ENCODE data around the gene SLC9A3. TPM values are rescaled to one million over a fixed set of nuclear protein-coding genes. Genes with fewer than 3 reads are reported as not detected.

Gene SLC9A3
- total RNA-seq = 1 to 10 TPM; 1.6 to 2.2 TPM

- peaks cover 16% of the 10 kb centered on the region for H3K4me1 Mint-ChIP-seq
- peak within 1 kb of the TSS; percentile 49 for H3K4me3 Mint-ChIP-seq
- ATAC-seq (replicated peaks) = no peak
- peaks cover 7% of the 10 kb centered on the region for H3K36me3 Mint-ChIP-seq (ENCODE audit: low read depth)
- no peak within 1 kb of the TSS for H3K27ac Mint-ChIP-seq
- no peaks in the 10 kb centered on the region for H3K9me3 Mint-ChIP-seq
- H3K27me3 Mint-ChIP-seq = peaks cover 38% of the 10 kb centered on the region
These were observed at the start of gene SLC9A3 for GRCh38 chr5:524234-524972. Gene SLC9A3 (minus strand): TSS chr5:524449.

- peaks cover 12% of the 10 kb centered on the region for H3K9me3 Mint-ChIP-seq
- H3K4me1 Mint-ChIP-seq = no peaks in the 10 kb centered on the region
- no peak overlapping the region for H3K4me3 Mint-ChIP-seq
- no peaks in the 10 kb centered on the region for H3K36me3 Mint-ChIP-seq (ENCODE audit: low read depth)
- H3K27ac Mint-ChIP-seq = no peak overlapping the region
- H3K27me3 Mint-ChIP-seq = peaks cover 32% of the 10 kb centered on the region
- no peak for ATAC-seq (replicated peaks)
These were observed 49.7 kb upstream of the SLC9A3 start for GRCh38 chr5:573976-574375.

- no peaks in the 10 kb centered on the region for H3K4me1 Mint-ChIP-seq
- H3K27me3 Mint-ChIP-seq = peaks cover 30% of the 10 kb centered on the region
- H3K4me3 Mint-ChIP-seq = no peak overlapping the region
- no peaks in the 10 kb centered on the region for H3K36me3 Mint-ChIP-seq (ENCODE audit: low read depth)
- ATAC-seq (replicated peaks) = no peak
- H3K9me3 Mint-ChIP-seq = peaks cover 12% of the 10 kb centered on the region
- H3K27ac Mint-ChIP-seq = no peak overlapping the region
These were observed 49.0 kb upstream of the SLC9A3 start for GRCh38 chr5:573206-573605.

GRCh38 chr5:572398-573019 is 48.3 kb upstream of the SLC9A3 start:
- H3K27ac Mint-ChIP-seq = no peak overlapping the region
- H3K4me3 Mint-ChIP-seq = no peak overlapping the region
- H3K36me3 Mint-ChIP-seq (ENCODE audit: low read depth) = no peaks in the 10 kb centered on the region
- no peak for ATAC-seq (replicated peaks)
- peaks cover 25% of the 10 kb centered on the region for H3K27me3 Mint-ChIP-seq
- H3K4me1 Mint-ChIP-seq = no peaks in the 10 kb centered on the region
- peaks cover 12% of the 10 kb centered on the region for H3K9me3 Mint-ChIP-seq

GRCh38 chr5:571791-572190 is 47.5 kb upstream of the SLC9A3 start:
- H3K27me3 Mint-ChIP-seq = peaks cover 30% of the 10 kb centered on the region

GRCh38 chr5:570886-571285 is 46.6 kb upstream of the SLC9A3 start:
- H3K9me3 Mint-ChIP-seq = peaks cover 11% of the 10 kb centered on the region
- H3K4me3 Mint-ChIP-seq = no peak overlapping the region
- H3K27ac Mint-ChIP-seq = no peak overlapping the region
- no peaks in the 10 kb centered on the region for H3K36me3 Mint-ChIP-seq (ENCODE audit: low read depth)
- ATAC-seq (replicated peaks) = no peak
- no peaks in the 10 kb centered on the region for H3K4me1 Mint-ChIP-seq
- H3K27me3 Mint-ChIP-seq = peaks cover 28% of the 10 kb centered on the region

More at GRCh38 chr5:571791-572190, 47.5 kb upstream of the SLC9A3 start:
- Mint-ChIP-seq H3K27ac (no peak overlapping the region), H3K36me3 (ENCODE audit: low read depth) (no peaks in the 10 kb centered on the region), H3K4me1 (no peaks in the 10 kb centered on the region), H3K9me3 (peaks cover 12% of the 10 kb centered on the region), H3K4me3 (no peak overlapping the region)
- no peak for ATAC-seq (replicated peaks)

GRCh38 chr5:570446-570845 is 46.2 kb upstream of the SLC9A3 start:
- H3K36me3 Mint-ChIP-seq (ENCODE audit: low read depth) = no peaks in the 10 kb centered on the region
- ATAC-seq (replicated peaks) = no peak
- peaks cover 7% of the 10 kb centered on the region for H3K9me3 Mint-ChIP-seq
- H3K27ac Mint-ChIP-seq = no peak overlapping the region
- peaks cover 24% of the 10 kb centered on the region for H3K27me3 Mint-ChIP-seq
- no peak overlapping the region for H3K4me3 Mint-ChIP-seq
- no peaks in the 10 kb centered on the region for H3K4me1 Mint-ChIP-seq

GRCh38 chr5:569868-570361 is 45.7 kb upstream of the SLC9A3 start:
- no peak for ATAC-seq (replicated peaks)
- no peak overlapping the region for H3K27ac Mint-ChIP-seq

DNA sequence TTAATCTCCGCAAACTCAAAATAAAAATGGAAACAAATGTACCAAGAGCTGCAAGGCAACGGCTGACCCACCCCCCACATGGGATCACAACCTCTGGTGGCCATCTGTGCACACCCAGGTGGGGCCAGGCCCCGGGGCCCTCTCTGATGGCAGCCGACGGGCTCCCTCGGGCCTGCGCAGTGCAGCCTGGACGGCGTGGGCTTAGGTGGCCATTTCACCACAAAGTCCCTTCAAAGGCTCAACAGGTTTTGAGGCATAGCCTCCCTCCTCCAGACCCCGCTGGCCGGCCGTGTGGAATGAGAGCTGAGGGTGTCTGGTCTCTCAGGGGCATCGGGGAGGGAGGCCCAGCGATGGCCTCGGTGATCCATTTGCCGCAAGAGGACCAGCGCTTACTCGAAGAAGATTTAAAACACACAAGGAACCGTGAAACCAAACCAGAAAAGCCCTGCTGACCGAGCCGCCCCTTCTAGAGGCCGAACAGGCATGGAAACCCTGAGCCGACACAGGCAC is 45.2 kb upstream of the SLC9A3 start:
- ATAC-seq (replicated peaks) = no peak
- H3K36me3 Mint-ChIP-seq (ENCODE audit: low read depth) = no peaks in the 10 kb centered on the region
- H3K9me3 Mint-ChIP-seq = no peaks in the 10 kb centered on the region
- H3K27ac Mint-ChIP-seq = no peak overlapping the region
- H3K4me1 Mint-ChIP-seq = no peaks in the 10 kb centered on the region
- peaks cover 15% of the 10 kb centered on the region for H3K27me3 Mint-ChIP-seq
- no peak overlapping the region for H3K4me3 Mint-ChIP-seq

More at GRCh38 chr5:569868-570361, 45.7 kb upstream of the SLC9A3 start:
- Mint-ChIP-seq H3K4me3 (no peak overlapping the region), H3K4me1 (no peaks in the 10 kb centered on the region), H3K27me3 (peaks cover 19% of the 10 kb centered on the region), H3K9me3 (peaks cover 1% of the 10 kb centered on the region), H3K36me3 (ENCODE audit: low read depth) (no peaks in the 10 kb centered on the region)

GRCh38 chr5:568809-569208 is 44.6 kb upstream of the SLC9A3 start:
- no peak for ATAC-seq (replicated peaks)
- no peak overlapping the region for H3K27ac Mint-ChIP-seq
- H3K4me3 Mint-ChIP-seq = no peak overlapping the region
- H3K36me3 Mint-ChIP-seq (ENCODE audit: low read depth) = no peaks in the 10 kb centered on the region
- H3K9me3 Mint-ChIP-seq = no peaks in the 10 kb centered on the region
- no peaks in the 10 kb centered on the region for H3K4me1 Mint-ChIP-seq
- H3K27me3 Mint-ChIP-seq = peaks cover 14% of the 10 kb centered on the region

DNA sequence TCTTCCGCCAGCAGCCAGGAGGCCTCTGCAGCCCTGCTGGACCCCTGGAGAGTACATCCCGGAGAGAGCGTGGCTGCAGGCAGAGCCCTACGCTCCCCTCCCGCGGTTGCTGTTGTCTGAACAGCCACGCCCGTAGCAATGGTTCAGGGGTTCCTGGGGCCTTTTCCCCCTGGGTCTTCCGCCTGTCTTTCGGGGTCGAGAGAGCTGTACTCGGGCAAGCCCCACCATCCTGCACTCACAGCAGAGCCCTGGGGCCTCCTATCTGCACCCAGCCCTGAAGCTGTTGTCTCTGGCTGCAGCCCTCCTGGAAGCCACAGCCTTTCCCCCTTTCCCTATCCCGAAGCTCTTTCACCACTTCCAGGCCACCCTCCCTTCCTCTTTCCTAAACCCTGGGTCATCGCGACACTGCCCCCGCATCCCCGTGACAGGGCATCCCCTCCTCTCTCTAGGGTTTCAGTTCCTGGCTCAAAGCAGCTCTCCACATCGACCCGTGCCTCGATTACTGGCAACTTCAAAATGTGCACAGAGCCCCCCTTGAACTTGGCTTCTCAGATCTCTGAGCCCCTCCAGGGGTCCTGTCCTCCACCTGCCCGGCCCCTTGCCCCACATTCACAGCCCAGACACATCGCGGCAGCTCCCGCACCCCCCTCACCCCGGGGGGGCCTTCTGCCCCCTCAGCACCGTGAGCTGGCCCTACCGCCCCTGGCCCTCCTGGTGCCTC is 44.0 kb upstream of the SLC9A3 start:
- peaks cover 14% of the 10 kb centered on the region for H3K27me3 Mint-ChIP-seq
- ATAC-seq (replicated peaks) = no peak
- no peaks in the 10 kb centered on the region for H3K4me1 Mint-ChIP-seq
- H3K36me3 Mint-ChIP-seq (ENCODE audit: low read depth) = no peaks in the 10 kb centered on the region
- no peak overlapping the region for H3K27ac Mint-ChIP-seq
- no peak overlapping the region for H3K4me3 Mint-ChIP-seq
- H3K9me3 Mint-ChIP-seq = no peaks in the 10 kb centered on the region

GRCh38 chr5:567664-568060 is 43.4 kb upstream of the SLC9A3 start:
- Mint-ChIP-seq H3K4me1 (no peaks in the 10 kb centered on the region), H3K27me3 (peaks cover 14% of the 10 kb centered on the region), H3K9me3 (no peaks in the 10 kb centered on the region), H3K4me3 (no peak overlapping the region), H3K27ac (no peak overlapping the region), H3K36me3 (ENCODE audit: low read depth) (no peaks in the 10 kb centered on the region)
- ATAC-seq (replicated peaks) = no peak

- Mint-ChIP-seq H3K27me3 (peaks cover 14% of the 10 kb centered on the region), H3K4me1 (no peaks in the 10 kb centered on the region), H3K9me3 (no peaks in the 10 kb centered on the region), H3K27ac (no peak overlapping the region), H3K36me3 (ENCODE audit: low read depth) (no peaks in the 10 kb centered on the region), H3K4me3 (no peak overlapping the region)
- ATAC-seq (replicated peaks) = no peak
These were observed 42.5 kb upstream of the SLC9A3 start for GRCh38 chr5:566636-567309.

DNA sequence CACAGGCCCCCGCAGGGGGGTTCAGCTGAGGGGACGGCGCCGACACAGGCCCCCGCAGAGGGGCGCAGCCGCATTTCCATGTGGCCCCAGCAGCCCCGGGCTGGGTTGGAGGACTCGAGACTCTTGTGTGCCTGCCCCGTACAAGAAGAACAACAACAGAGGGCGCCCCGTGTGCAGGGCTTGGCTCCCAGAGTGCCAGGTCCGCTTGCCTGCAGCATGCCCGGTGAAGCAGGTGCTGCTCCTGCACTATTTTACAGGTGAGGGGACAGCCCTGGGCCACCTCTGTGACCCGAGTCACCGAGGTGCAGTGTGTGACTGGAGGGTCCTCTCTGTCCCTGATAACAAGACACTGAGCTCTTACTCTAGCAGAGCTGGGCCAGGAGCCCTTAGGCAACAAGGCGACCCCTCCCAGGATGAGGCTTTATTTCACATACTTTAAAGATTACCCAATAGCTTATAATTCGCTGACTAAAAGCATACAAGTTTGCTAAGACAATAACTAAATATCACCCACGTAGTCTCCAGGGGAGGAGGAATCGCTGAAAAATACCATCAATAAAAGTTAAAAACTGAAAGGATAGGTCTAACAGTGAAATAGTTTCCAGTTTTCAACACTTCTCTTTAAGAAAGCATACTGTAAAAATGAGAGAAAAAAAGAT is 41.7 kb upstream of the SLC9A3 start:
- Mint-ChIP-seq H3K27ac (no peak overlapping the region), H3K27me3 (peaks cover 14% of the 10 kb centered on the region), H3K36me3 (ENCODE audit: low read depth) (no peaks in the 10 kb centered on the region), H3K4me3 (no peak overlapping the region), H3K4me1 (no peaks in the 10 kb centered on the region), H3K9me3 (no peaks in the 10 kb centered on the region)
- no peak for ATAC-seq (replicated peaks)

Measured in activated T-helper 17 cell treated with anti-CD3 and anti-CD28 coated beads, Interleukin-2, amount 50 U/mL, for 72 hours (primary cell).